ENCODE data around the gene SAMD4B. TPM values are rescaled to one million over a fixed set of nuclear protein-coding genes. Genes with fewer than 3 reads are reported as not detected.
A peak's percentile ranks its signal among the peaks of the same experiment; 100 is the strongest.

SAMD4B gene
- total and polyA plus RNA-seq, 9 of the 15 experiments (the other 6 are each of a cell fraction or from before 2014, with no cell fraction given): 3.4 to 90.5 (median 38.0) TPM

DNA sequence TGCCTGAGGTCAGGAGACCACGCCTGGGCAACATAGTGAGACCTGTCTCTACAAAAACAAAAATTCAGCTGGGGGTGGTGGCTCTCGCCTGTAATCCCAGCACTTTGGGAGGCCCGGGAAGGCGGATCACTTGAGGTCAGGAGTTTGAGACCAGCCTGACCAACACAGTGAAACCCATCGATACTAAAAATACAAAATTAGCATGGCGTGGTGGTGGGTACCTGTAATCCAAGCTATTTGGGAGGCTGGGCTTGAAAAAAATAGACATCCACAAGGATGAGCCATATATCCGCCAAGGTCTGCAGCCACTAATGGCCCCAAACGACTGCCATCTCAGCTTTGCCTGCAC lies 90.4 kb downstream of the SAMD4B start:
- DNase-seq (ENCODE audit: extremely low read depth in 1 of 4, low spot score in 3 of 4) (no peak), FAIRE-seq (no peak), ATAC-seq (no peak)
- Histone ChIP-seq H3K9me3 (replicated peaks; ENCODE audit: control insufficient read depth, insufficient read depth, low read depth, low read length) (no peaks in the 10 kb centered on the region), H3K4me2 (ENCODE audit: insufficient read depth, low read length) (no peak overlapping the region), H3K4me1 (replicated peaks in 1 of 2; ENCODE audit: control insufficient read depth in 2 of 2, insufficient read depth in 2 of 2, low read length in 2 of 2) (peaks cover 28 to 37% of the 10 kb centered on the region in 2 experiments), H4K20me1 (replicated peaks; ENCODE audit: control insufficient read depth, insufficient read depth, low read length) (peaks cover 21% of the 10 kb centered on the region), H3K27me3 (ENCODE audit: control insufficient read depth in 2 of 2, insufficient read depth in 2 of 2, low read length in 2 of 2) (no peaks in the 10 kb centered on the region), H3K4me3 (no peak overlapping the region), H3K9ac (ENCODE audit: insufficient read depth in 1 of 2, low read depth in 2 of 2, low read length in 2 of 2) (peak overlapping the region in 1 of 2 experiments; percentile 58; a peak in 1 of 4 replicates), H2AFZ (ENCODE audit: low read depth, low read length) (no peak overlapping the region), H3K36me3 (ENCODE audit: control insufficient read depth, insufficient read depth, low read length) (peaks cover 37% of the 10 kb centered on the region), H3K9me1 (ENCODE audit: control insufficient read depth, insufficient read depth, low read length) (no peaks in the 10 kb centered on the region), H3K27ac (ENCODE audit: extremely low read depth, low read depth, low read length) (no peak overlapping the region), H3K79me2 (ENCODE audit: control insufficient read depth, insufficient read depth, low read length) (peaks cover 32% of the 10 kb centered on the region)
- in situ Hi-C loops (cut with MboI): no loop called here
- no TSS peak for BruUV-seq (replicated peaks)
- TF ChIP-seq, protein P1, sequence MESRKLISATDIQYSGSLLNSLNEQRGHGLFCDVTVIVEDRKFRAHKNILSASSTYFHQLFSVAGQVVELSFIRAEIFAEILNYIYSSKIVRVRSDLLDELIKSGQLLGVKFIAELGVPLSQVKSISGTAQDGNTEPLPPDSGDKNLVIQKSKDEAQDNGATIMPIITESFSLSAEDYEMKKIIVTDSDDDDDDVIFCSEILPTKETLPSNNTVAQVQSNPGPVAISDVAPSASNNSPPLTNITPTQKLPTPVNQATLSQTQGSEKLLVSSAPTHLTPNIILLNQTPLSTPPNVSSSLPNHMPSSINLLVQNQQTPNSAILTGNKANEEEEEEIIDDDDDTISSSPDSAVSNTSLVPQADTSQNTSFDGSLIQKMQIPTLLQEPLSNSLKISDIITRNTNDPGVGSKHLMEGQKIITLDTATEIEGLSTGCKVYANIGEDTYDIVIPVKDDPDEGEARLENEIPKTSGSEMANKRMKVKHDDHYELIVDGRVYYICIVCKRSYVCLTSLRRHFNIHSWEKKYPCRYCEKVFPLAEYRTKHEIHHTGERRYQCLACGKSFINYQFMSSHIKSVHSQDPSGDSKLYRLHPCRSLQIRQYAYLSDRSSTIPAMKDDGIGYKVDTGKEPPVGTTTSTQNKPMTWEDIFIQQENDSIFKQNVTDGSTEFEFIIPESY (CRISPR knock-in tag; IDR thresholded peaks at IDR 0.05): peak; percentile 23; the same call in 1 of the 2 replicates
- no peak for TF ChIP-seq GATAD2B (IDR thresholded peaks at IDR 0.05; ENCODE audit: borderline replicate concordance)
- TF ChIP-seq SUPT5H (IDR thresholded peaks at IDR 0.05): peak; percentile 22
- TF ChIP-seq, protein P2, sequence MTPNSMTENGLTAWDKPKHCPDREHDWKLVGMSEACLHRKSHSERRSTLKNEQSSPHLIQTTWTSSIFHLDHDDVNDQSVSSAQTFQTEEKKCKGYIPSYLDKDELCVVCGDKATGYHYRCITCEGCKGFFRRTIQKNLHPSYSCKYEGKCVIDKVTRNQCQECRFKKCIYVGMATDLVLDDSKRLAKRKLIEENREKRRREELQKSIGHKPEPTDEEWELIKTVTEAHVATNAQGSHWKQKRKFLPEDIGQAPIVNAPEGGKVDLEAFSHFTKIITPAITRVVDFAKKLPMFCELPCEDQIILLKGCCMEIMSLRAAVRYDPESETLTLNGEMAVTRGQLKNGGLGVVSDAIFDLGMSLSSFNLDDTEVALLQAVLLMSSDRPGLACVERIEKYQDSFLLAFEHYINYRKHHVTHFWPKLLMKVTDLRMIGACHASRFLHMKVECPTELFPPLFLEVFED (CRISPR knock-in tag; conservative IDR thresholded peaks at IDR 0.05): 0 out of 2 replicates have a peak, but pooled peaks have one; percentile 35
- TF ChIP-seq POLR2A (conservative IDR thresholded peaks at IDR 0.05): peak; percentile 12; the same call in 1 of the 2 replicates
- TF ChIP-seq RBM17 (IDR thresholded peaks at IDR 0.05; ENCODE audit: borderline replicate concordance, low read depth, low read length): no peak
- peak; percentile 22 for TF ChIP-seq POLR2B (IDR thresholded peaks at IDR 0.05; ENCODE audit: low read depth, partially characterized antibody)
- TF ChIP-seq ZKSCAN3 (CRISPR knock-in tag; IDR thresholded peaks at IDR 0.05): no peak
- no peak for TF ChIP-seq NR2F6 (CRISPR knock-in tag; IDR thresholded peaks at IDR 0.05)
- ChIA-PET CTCF (ENCODE audit: low intra/inter-chr PET ratio) (no interaction called here), POLR2A (interaction anchor here (0.5 to 6.2 kb wide), 8 partner anchors 9 to 730 kb away, joined by 3 to 141 read pairs (median 3); no protein-coding TSS in a partner anchor)
- intact Hi-C loops (cut with micrococcal nuclease): no loop called here
- 87% methylated on average over 8 of the region's 8 CpGs for WGBS (ENCODE audit: insufficient coverage, low coverage, missing lambda C conversion rate)

Data from K562 (cell line).